IMR-90 (cell line): ENCODE measurements around the gene AUTS2.

Source experiments
- CTCF ChIP-seq: conservative IDR thresholded peaks from 2 replicates; pipeline ENCODE4 v1.5.1; 2012; ENCODE audit warnings: mild to moderate bottlenecking, low read depth, low read length, improper control_type of control experiment
- MAZ ChIP-seq: IDR thresholded peaks from 2 replicates; pipeline ENCODE4 v1.6.1; 2012; ENCODE audit warnings: low read depth, mild to moderate bottlenecking, low read length, improper control_type of control experiment, moderate library complexity, borderline replicate concordance
- MXI1 ChIP-seq: IDR thresholded peaks from 2 replicates; pipeline ENCODE4 v1.6.1; 2012; ENCODE audit warnings: low read depth, mild to moderate bottlenecking, low read length, moderate library complexity, borderline replicate concordance
- POLR2A ChIP-seq: IDR thresholded peaks from 2 replicates; pipeline ENCODE4 v1.6.1; 2012; ENCODE audit warnings: mild to moderate bottlenecking, low read depth, low read length
- SMC3 ChIP-seq: fragments of 150-350 bp; IDR thresholded peaks from 2 replicates; pipeline ENCODE4 v1.6.1; 2016; ENCODE audit warnings: low read depth, mild to moderate bottlenecking, antibody characterized with exemption, low read length, moderate library complexity
- USF2 ChIP-seq: fragments of 150-350 bp; IDR thresholded peaks from 2 replicates; pipeline ENCODE4 v1.6.1; 2017; ENCODE audit warnings: mild to moderate bottlenecking, antibody characterized with exemption, low read length, low read depth

GRCh38 chr7:70758646-70759045, 1160.4 kb downstream of the AUTS2 start:
- TF ChIP-seq POLR2A = no peak
- TF ChIP-seq MAZ = no peak
- no peak for TF ChIP-seq CTCF
- no peak for TF ChIP-seq USF2
- TF ChIP-seq MXI1 = no peak
- no peak for TF ChIP-seq SMC3
